Suprapubic skin (tissue), 3 donors: ENCODE measurements around the gene EHD3.

Source experiments
- EP300 ChIP-seq: sonication (generic); formaldehyde crosslinking; IDR thresholded peaks from one replicate; pipeline ENCODE4 v1.6.1; 2017; ENCODE audit warnings: antibody characterized with exemption
- TF ChIP-seq, protein P1 (sequence below), 2 donors: fragments of 200-600 bp in 1 of 2; fragments of 450-650 bp in 1 of 2; sonication (generic) in 1 of 2; IDR thresholded peaks; one replicate each; pipeline ENCODE4 v1.5.1; 2016 to 2019; ENCODE audit warnings: antibody characterized with exemption in 2 of 2, mild to moderate bottlenecking in 1 of 2, moderate library complexity in 1 of 2

DNA sequence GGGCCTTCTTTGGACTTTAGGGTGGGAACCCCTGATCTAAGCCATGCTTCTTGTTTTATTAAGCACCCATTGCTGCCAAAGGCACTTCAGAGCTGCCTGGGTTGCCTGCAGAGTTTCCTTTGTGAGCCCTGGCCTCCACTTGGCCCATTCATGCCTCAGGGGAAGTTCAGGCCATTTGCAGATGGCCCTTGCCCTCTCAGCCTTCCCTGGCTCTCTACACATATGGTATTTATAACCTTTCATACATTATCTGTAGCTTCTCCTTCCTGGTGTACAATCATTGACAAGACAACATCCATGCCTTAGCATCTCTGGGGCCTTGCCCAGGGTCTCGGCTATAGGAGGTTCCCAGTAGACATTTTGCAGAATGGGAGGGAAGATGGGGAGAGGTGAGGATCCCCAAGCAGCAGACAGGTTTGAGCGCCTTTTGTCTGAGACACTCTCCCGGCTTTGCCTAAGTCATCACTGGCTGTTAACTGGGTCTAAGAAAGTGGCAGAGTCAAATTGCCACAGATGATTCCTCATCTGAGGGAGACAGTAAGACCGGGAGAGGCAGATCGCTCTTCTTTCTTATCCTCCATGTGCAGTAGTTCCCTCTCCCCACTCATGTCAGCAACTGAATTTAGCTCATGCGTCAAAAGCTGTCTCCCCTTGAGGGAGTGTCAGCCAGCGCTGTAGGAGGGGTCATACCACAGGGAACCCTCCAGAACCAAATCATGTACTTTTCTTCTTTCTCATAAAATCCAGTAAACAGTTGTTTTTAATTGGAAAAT, 2.7 kb downstream of the EHD3 start:
- TF ChIP-seq, protein P1, sequence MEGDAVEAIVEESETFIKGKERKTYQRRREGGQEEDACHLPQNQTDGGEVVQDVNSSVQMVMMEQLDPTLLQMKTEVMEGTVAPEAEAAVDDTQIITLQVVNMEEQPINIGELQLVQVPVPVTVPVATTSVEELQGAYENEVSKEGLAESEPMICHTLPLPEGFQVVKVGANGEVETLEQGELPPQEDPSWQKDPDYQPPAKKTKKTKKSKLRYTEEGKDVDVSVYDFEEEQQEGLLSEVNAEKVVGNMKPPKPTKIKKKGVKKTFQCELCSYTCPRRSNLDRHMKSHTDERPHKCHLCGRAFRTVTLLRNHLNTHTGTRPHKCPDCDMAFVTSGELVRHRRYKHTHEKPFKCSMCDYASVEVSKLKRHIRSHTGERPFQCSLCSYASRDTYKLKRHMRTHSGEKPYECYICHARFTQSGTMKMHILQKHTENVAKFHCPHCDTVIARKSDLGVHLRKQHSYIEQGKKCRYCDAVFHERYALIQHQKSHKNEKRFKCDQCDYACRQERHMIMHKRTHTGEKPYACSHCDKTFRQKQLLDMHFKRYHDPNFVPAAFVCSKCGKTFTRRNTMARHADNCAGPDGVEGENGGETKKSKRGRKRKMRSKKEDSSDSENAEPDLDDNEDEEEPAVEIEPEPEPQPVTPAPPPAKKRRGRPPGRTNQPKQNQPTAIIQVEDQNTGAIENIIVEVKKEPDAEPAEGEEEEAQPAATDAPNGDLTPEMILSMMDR (IDR thresholded peaks at IDR 0.05) = no peak
- no peak for TF ChIP-seq EP300
